Fibroblast of villous mesenchyme (primary cell): Measurements from ENCODE around the gene NDE1. TPM values are rescaled to one million over a fixed set of nuclear protein-coding genes. Genes with fewer than 3 reads are reported as not detected.

Source experiments
- DNase-seq: peaks from one replicate; pipeline ENCODE4 v3.0.0-alpha.2; 2010; ENCODE audit warnings: low read depth
- H3K4me3 ChIP-seq: 2 replicates; pipeline ENCODE4 v1.5.1; 2011; ENCODE audit warnings: low read depth, mild to moderate bottlenecking, low read length
- total RNA-seq: library from RNA; depleted of rRNA; stranded (reverse); fragments of >200 nt; gene quantifications from 2 replicates; pipeline ENCODE4 v1.2.3, GENCODE V29; 2012
- TF ChIP-seq, protein P1 (sequence below): IDR thresholded peaks from 2 replicates; pipeline ENCODE4 v1.5.1; 2012; ENCODE audit warnings: low read depth, mild to moderate bottlenecking, low read length; ENCODE audit not compliant: insufficient read depth

Gene NDE1
- total RNA-seq, 1 donor = 43.2 TPM

DNA sequence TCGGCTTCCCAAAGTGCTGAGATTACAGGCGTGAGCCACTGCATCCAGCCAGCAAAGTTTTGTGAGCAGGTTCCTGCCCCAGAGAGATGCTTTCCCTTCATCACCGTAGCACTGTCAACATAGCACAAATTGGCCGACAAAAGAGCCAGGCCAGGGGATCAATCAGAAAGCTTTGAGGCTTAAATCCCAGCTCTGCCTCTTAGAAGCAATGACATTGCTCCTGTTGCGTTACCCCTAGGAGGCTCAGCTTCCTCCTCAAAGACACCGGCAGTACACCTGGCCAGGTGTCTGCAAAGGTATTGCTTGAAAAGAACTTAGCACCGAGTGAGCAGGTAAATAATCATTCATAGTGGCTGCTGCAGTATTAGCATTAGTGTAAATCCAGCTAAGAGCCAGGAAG lies 86.5 kb downstream of the NDE1 start:
- no peak overlapping the region for H3K4me3 ChIP-seq
- TF ChIP-seq, protein P1, sequence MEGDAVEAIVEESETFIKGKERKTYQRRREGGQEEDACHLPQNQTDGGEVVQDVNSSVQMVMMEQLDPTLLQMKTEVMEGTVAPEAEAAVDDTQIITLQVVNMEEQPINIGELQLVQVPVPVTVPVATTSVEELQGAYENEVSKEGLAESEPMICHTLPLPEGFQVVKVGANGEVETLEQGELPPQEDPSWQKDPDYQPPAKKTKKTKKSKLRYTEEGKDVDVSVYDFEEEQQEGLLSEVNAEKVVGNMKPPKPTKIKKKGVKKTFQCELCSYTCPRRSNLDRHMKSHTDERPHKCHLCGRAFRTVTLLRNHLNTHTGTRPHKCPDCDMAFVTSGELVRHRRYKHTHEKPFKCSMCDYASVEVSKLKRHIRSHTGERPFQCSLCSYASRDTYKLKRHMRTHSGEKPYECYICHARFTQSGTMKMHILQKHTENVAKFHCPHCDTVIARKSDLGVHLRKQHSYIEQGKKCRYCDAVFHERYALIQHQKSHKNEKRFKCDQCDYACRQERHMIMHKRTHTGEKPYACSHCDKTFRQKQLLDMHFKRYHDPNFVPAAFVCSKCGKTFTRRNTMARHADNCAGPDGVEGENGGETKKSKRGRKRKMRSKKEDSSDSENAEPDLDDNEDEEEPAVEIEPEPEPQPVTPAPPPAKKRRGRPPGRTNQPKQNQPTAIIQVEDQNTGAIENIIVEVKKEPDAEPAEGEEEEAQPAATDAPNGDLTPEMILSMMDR = no peak
- no peak for DNase-seq

DNA sequence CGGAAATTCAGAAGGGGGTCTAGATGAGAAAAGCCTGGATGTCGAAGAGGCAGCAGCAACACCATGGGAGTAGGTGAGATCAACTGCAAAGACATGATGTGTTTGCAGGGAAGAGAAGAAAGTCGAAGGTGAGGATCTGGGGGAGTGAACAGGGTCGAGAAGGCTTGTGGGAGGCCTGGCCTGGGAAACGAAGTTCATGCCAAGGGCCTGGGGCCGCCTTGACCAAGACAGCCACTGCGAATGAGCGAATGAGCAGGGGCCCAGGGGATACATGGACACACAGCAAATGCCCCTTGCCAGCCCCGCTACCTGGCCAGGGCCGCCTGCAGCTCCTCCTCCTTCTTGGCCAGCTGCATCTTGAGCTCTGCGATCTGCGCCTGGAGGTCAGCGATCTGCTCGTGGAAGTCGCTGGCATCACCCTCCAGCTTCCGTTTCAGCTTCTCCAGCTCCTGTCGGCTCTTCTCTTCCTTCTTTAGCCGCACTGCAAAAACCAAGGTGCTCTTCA lies 87.1 kb downstream of the NDE1 start:
- TF ChIP-seq, protein P1 = no peak
- no peak for DNase-seq
- no peak overlapping the region for H3K4me3 ChIP-seq

GRCh38 chr16:15739464-15739863 lies 89.4 kb downstream of the NDE1 start:
- H3K4me3 ChIP-seq = no peak overlapping the region
- DNase-seq = no peak
- TF ChIP-seq, protein P1 = no peak

- TF ChIP-seq, protein P1 = no peak
- DNase-seq = no peak
- no peak overlapping the region for H3K4me3 ChIP-seq
These were observed 89.9 kb downstream of the NDE1 start for GRCh38 chr16:15739950-15740349.

DNA sequence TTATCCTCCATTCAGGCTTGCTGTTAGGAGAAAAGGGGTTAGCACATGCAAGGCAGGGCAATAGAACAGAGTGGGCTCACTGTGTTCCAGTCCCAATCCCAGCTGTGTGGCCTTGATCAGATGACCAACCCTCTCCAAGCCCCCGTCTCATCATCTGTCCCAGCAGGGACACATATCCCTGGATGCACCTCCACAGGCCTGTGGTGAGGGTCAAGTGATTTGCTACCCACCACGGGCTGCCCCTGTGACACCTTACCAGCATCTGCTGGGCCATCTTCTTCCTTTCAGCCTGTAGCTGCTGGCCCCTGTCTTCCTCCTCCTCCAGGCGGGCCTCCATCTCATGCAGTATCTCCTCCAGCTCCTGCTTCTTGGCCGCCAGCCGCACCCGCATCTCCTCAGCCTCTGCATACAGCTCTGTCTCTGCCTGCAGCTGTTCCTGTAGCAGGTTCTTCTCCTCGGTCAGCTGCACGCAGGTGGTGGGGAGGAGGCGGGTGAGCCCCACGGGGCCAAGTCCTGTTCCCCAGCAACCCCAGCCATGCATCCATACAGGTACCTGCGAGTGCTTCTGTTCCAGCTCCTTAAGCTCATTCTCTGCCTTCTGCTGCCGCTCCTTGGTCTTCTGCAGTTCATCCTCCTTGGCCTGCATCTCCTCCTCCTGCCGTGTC lies 91.3 kb downstream of the NDE1 start:
- no peak for DNase-seq
- TF ChIP-seq, protein P1 = no peak

GRCh38 chr16:15742716-15743115 lies 92.7 kb downstream of the NDE1 start:
- no peak overlapping the region for H3K4me3 ChIP-seq
- DNase-seq = no peak
- TF ChIP-seq, protein P1 = no peak

More for the DNA sequence above, 91.3 kb downstream of the NDE1 start:
- no peak overlapping the region for H3K4me3 ChIP-seq

- TF ChIP-seq, protein P1 = no peak
- H3K4me3 ChIP-seq = no peak overlapping the region
- DNase-seq = no peak
These were observed 93.6 kb downstream of the NDE1 start for GRCh38 chr16:15743657-15744056.
